ENCODE results near the gene HSP90AB1.

DNA sequence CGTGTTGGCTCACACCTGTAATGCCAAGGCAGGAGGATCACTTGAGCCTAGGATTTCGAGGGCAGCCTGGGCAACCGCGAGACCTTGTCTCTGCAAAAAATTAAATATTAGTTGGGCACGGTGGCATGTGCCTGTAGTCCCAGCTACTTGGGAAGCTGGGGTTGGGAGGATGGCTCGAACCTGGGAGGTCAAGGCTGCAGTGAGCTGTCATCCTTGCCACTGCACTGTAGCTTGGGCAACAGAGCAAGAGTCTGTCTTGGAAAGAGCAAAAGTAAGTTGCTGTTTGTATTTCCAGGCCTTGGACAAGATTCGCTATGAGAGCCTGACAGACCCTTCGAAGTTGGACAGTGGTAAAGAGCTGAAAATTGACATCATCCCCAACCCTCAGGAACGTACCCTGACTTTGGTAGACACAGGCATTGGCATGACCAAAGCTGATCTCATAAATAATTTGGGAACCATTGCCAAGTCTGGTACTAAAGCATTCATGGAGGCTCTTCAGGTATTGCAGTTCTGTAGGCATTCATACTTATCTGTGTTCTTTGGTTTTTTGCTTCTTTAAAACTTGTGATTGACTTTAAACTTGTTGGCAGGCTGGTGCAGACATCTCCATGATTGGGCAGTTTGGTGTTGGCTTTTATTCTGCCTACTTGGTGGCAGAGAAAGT lies 2.3 kb downstream of the HSP90AB1 start:
- TF ChIP-seq POLR2AphosphoS5 (IDR thresholded peaks at IDR 0.05; ENCODE audit: low read depth, low read length), result no peak
- TF ChIP-seq REST (IDR thresholded peaks at IDR 0.05; ENCODE audit: insufficient read depth in 1 of 2, low read depth in 2 of 2, low read length in 2 of 2), result no peak
- TF ChIP-seq TAF1 (IDR thresholded peaks at IDR 0.05; ENCODE audit: borderline replicate concordance, insufficient read depth, low read length), result no peak
